Thyroid gland (tissue), 4 donors: Measurements from ENCODE around the gene PCK2.

Experiments used
- CTCF ChIP-seq, 6 experiments: fragments of 200-600 bp in 3 of 6; fragments of 450-650 bp in 3 of 6; sonication (generic) in 3 of 6; IDR thresholded peaks; one replicate each; pipeline ENCODE4 v1.5.1; 2016 to 2019; ENCODE audit warnings: antibody characterized with exemption in 6 of 6, mild to moderate bottlenecking in 2 of 6, inconsistent platforms in 1 of 6, moderate library complexity in 1 of 6
- POLR2A ChIP-seq, 2 donors: fragments of 450-650 bp; IDR thresholded peaks; one replicate each; pipeline ENCODE4 v1.6.1; 2017; ENCODE audit warnings: antibody characterized with exemption in 2 of 2, mild to moderate bottlenecking in 2 of 2, moderate library complexity in 1 of 2

GRCh38 chr14:24143511-24143910 is 49.4 kb downstream of the PCK2 start:
- no peak for TF ChIP-seq CTCF (IDR thresholded peaks at IDR 0.05)
- TF ChIP-seq POLR2A (IDR thresholded peaks at IDR 0.05), result no peak
